Measurements from ENCODE around the gene CCM2.

GRCh38 chr7:45053401-45053800, 53.4 kb downstream of the CCM2 start:
- TF ChIP-seq POLR2A (IDR thresholded peaks at IDR 0.05) (no peak), CTCF (IDR thresholded peaks at IDR 0.05) (no peak), POLR2AphosphoS5 (IDR thresholded peaks at IDR 0.05) (no peak), EP300 (IDR thresholded peaks at IDR 0.05) (no peak)
